A673 (cell line): ENCODE results near the gene ITSN1. TPM values are rescaled to one million over a fixed set of nuclear protein-coding genes. Genes with fewer than 3 reads are reported as not detected.

Experiments used
- BruUV-seq: library from RNA; stranded (reverse); fragments of 400-500 nt; replicated peaks from 2 replicates; lab custom pipeline; 2021; lab: Mats Ljungman, UMichigan
- CTCF ChIA-PET: fragments of 300-600 bp; sonication (Branson Sonifier 250); formaldehyde crosslinking; loops from one replicate; lab custom pipeline; 2022; ENCODE audit warnings: antibody characterized with exemption; lab: Charles Lee
- POLR2A ChIA-PET: fragments of 300-600 bp; sonication (Branson Sonifier 250); formaldehyde crosslinking; loops from one replicate; lab custom pipeline; 2022; ENCODE audit warnings: antibody characterized with exemption; ENCODE audit not compliant: low non-redundant PET; lab: Charles Lee
- DNase-seq: peaks from one replicate; pipeline ENCODE4 v3.0.0-alpha.2; 2015; ENCODE audit warnings: low spot score
- H3K27ac ChIP-seq: fragments of 200-600 bp; sonication (generic); 2 replicates; pipeline ENCODE4 v1.5.1; 2016; ENCODE audit warnings: mixed run types, low read depth, mild to moderate bottlenecking, mixed read lengths, antibody characterized with exemption, low read length; ENCODE audit not compliant: poor library complexity, severe bottlenecking
- H3K27me3 ChIP-seq: fragments of 200-600 bp; sonication (generic); replicated peaks from 2 replicates; pipeline ENCODE4 v1.6.1; 2017; ENCODE audit warnings: mixed run types, low read depth, mild to moderate bottlenecking, mixed read lengths, antibody characterized with exemption, low read length; ENCODE audit not compliant: insufficient read depth, poor library complexity
- H3K36me3 ChIP-seq: fragments of 200-600 bp; sonication (generic); 2 replicates; pipeline ENCODE4 v1.6.1; 2016; ENCODE audit warnings: mixed run types, mild to moderate bottlenecking, mixed read lengths, antibody characterized with exemption, low read length; ENCODE audit not compliant: insufficient read depth, poor library complexity, severe bottlenecking
- H3K4me1 ChIP-seq: fragments of 200-600 bp; sonication (generic); 2 replicates; pipeline ENCODE4 v1.6.1; 2017; ENCODE audit warnings: mixed run types, mild to moderate bottlenecking, mixed read lengths, antibody characterized with exemption, low read length; ENCODE audit not compliant: insufficient read depth, poor library complexity, severe bottlenecking
- H3K4me3 ChIP-seq: fragments of 200-600 bp; sonication (generic); 2 replicates; pipeline ENCODE4 v1.5.1; 2016; ENCODE audit warnings: low read depth, mixed run types, mild to moderate bottlenecking, mixed read lengths, low read length; ENCODE audit not compliant: poor library complexity, severe bottlenecking
- H3K9me3 ChIP-seq: fragments of 200-600 bp; sonication (generic); 2 replicates; pipeline ENCODE4 v1.6.1; 2016; ENCODE audit warnings: mixed run types, low read depth, mild to moderate bottlenecking, mixed read lengths, antibody characterized with exemption, low read length; ENCODE audit not compliant: poor library complexity, severe bottlenecking
- EZH2 ChIP-seq: fragments of 200-600 bp; sonication (generic); IDR thresholded peaks from 2 replicates; pipeline ENCODE4 v1.6.1; 2017; ENCODE audit warnings: borderline replicate concordance, low read depth, mild to moderate bottlenecking, mixed read lengths, antibody characterized with exemption, low read length; ENCODE audit not compliant: poor library complexity, severe bottlenecking
- intact Hi-C: fragments of 100-400 bp; cut with micrococcal nuclease; formaldehyde crosslinking; loops from one replicate; pipeline ENCODE4 v1.10.0; 2022; ENCODE audit not compliant: unreplicated experiment
- total RNA-seq: library from RNA; stranded (reverse); gene quantifications from 2 replicates; pipeline ENCODE4 v1.2.3, GENCODE V29; 2021
- TF ChIP-seq, protein P1 (sequence below): fragments of 300-800, 200-600 bp; sonication (generic); conservative IDR thresholded peaks from 2 replicates; pipeline ENCODE4 v1.5.1; 2017; ENCODE audit warnings: low read depth, mild to moderate bottlenecking, antibody characterized with exemption, low read length, moderate library complexity, mixed read lengths

ITSN1 gene
- total RNA-seq, 1 experiment from 2014 or later = 54.2 TPM

- Histone ChIP-seq H3K27ac (no peak overlapping the region), H3K4me1 (peaks cover 8% of the 10 kb centered on the region), H3K36me3 (no peaks in the 10 kb centered on the region), H3K9me3 (no peaks in the 10 kb centered on the region), H3K4me3 (no peak overlapping the region), H3K27me3 (no peaks in the 10 kb centered on the region)
- CTCF ChIA-PET = no interaction called here
- no peak for DNase-seq
- TF ChIP-seq EZH2 = no peak
- TF ChIP-seq, protein P1, sequence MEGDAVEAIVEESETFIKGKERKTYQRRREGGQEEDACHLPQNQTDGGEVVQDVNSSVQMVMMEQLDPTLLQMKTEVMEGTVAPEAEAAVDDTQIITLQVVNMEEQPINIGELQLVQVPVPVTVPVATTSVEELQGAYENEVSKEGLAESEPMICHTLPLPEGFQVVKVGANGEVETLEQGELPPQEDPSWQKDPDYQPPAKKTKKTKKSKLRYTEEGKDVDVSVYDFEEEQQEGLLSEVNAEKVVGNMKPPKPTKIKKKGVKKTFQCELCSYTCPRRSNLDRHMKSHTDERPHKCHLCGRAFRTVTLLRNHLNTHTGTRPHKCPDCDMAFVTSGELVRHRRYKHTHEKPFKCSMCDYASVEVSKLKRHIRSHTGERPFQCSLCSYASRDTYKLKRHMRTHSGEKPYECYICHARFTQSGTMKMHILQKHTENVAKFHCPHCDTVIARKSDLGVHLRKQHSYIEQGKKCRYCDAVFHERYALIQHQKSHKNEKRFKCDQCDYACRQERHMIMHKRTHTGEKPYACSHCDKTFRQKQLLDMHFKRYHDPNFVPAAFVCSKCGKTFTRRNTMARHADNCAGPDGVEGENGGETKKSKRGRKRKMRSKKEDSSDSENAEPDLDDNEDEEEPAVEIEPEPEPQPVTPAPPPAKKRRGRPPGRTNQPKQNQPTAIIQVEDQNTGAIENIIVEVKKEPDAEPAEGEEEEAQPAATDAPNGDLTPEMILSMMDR = no peak
- POLR2A ChIA-PET = no interaction called here
- intact Hi-C loops = no loop called here
- no TSS peak for BruUV-seq
These were observed 8.7 kb downstream of the ITSN1 start for GRCh38 chr21:33650929-33651509.

DNA sequence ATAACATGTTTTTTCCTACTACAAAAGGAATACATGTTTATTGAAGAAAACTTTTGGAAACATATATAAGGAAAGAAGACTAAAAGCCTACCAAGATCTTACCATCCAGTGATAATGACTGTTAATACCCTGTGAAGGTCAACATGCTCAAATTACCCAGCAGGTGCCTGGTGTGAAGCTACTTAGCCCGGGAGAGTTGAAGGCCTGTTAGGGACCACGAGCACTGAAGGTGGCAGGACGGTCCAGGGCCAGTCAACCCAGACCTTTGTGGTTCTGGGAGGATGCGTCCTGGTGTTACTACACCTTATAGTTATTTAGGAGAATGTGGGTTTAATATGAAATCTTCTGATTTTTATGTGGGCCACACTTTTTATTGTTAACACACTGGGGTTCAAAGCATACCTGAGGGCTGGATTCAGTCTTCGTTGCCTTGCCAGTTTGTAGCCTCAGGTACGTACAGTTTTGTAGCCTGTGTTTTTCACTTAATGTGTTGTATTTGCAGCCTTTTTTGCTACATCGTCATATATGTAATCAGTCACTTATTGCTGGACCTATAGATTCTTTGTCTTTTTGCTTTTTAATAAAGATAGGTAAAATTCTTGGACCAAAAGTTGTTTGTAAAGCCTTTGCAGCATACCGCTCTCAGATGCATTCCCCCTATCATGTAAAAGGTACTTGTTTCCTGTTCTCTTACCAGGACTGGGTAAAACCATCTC, 9.8 kb downstream of the ITSN1 start:
- Histone ChIP-seq H3K9me3 (no peaks in the 10 kb centered on the region), H3K36me3 (no peaks in the 10 kb centered on the region), H3K4me1 (peaks cover 11% of the 10 kb centered on the region), H3K27me3 (no peaks in the 10 kb centered on the region), H3K4me3 (no peak overlapping the region), H3K27ac (no peak overlapping the region)
- intact Hi-C loops = no loop called here
- CTCF ChIA-PET = no interaction called here
- POLR2A ChIA-PET = no interaction called here
- no TSS peak for BruUV-seq
- no peak for DNase-seq
- TF ChIP-seq, protein P1 = no peak
- TF ChIP-seq EZH2 = no peak

DNA sequence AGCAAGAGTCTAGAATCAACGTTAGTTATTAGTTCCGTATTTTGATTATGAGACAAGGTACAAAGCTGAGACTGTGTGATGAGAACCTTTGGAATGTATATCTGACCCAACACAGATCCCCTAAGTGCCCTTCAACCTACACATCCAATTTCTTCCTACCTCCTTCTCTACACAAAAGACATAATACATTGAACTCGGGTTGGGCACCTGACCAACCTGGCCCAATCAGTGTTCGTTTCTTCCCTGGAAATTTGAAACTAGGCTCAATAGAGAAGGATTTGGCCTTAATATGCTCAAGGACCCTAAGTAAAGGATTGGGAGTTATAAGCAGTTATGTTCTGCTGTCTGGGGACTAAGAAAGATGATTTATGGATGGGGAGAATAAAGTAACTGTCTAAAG, 12.1 kb downstream of the ITSN1 start:
- Histone ChIP-seq H3K36me3 (no peaks in the 10 kb centered on the region), H3K4me3 (no peak overlapping the region), H3K9me3 (no peaks in the 10 kb centered on the region), H3K4me1 (peaks cover 13% of the 10 kb centered on the region), H3K27ac (no peak overlapping the region), H3K27me3 (no peaks in the 10 kb centered on the region)
- intact Hi-C loops = no loop called here
- DNase-seq = no peak
- POLR2A ChIA-PET = no interaction called here
- TF ChIP-seq, protein P1 = no peak
- CTCF ChIA-PET = no interaction called here
- BruUV-seq = no TSS peak
